Neural progenitor cell (in vitro differentiated cells): ENCODE data around the gene TRPM2. TPM values are rescaled to one million over a fixed set of nuclear protein-coding genes. Genes with fewer than 3 reads are reported as not detected.

ENCODE experiments used
- DNase-seq: peaks from one replicate; pipeline ENCODE4 v3.0.0-alpha.2; 2016; ENCODE audit warnings: low spot score
- H2AFZ ChIP-seq: fragments of 200-600 bp; sonication (generic); replicated peaks from 2 replicates; pipeline ENCODE4 v1.6.1; 2016; ENCODE audit warnings: antibody characterized with exemption
- H3F3A ChIP-seq: fragments of 200-600 bp; sonication (generic); 2 replicates; pipeline ENCODE4 v1.6.1; 2016; ENCODE audit warnings: antibody characterized with exemption, low read depth
- H3K27ac ChIP-seq: fragments of 200-600 bp; sonication (generic); 2 replicates; pipeline ENCODE4 v1.5.1; 2016; ENCODE audit warnings: mild to moderate bottlenecking
- H3K27me3 ChIP-seq: fragments of 200-600 bp; sonication (generic); 2 replicates; pipeline ENCODE4 v1.6.1; 2016; ENCODE audit warnings: mild to moderate bottlenecking, moderate library complexity
- H3K36me3 ChIP-seq: fragments of 200-600 bp; sonication (generic); 2 replicates; pipeline ENCODE4 v1.5.1; 2016
- H3K4me1 ChIP-seq: fragments of 200-600 bp; sonication (generic); 2 replicates; pipeline ENCODE4 v1.6.1; 2016; ENCODE audit warnings: mixed run types
- H3K4me2 ChIP-seq: fragments of 200-600 bp; sonication (generic); 2 replicates; pipeline ENCODE4 v1.6.1; 2016
- H3K4me3 ChIP-seq: fragments of 200-600 bp; sonication (generic); 2 replicates; pipeline ENCODE4 v1.5.1; 2016
- H3K79me2 ChIP-seq: fragments of 200-600 bp; sonication (generic); 2 replicates; pipeline ENCODE4 v1.6.1; 2016; ENCODE audit warnings: low read depth
- H3K9ac ChIP-seq: fragments of 200-600 bp; sonication (generic); 2 replicates; pipeline ENCODE4 v1.6.1; 2016
- H3K9me3 ChIP-seq: fragments of 200-600 bp; sonication (generic); 2 replicates; pipeline ENCODE4 v1.5.1; 2016; ENCODE audit warnings: low read depth
- H4K20me1 ChIP-seq: fragments of 200-600 bp; sonication (generic); 2 replicates; pipeline ENCODE4 v1.6.1; 2016; ENCODE audit warnings: low read depth
- H3K27ac Mint-ChIP-seq: 3 replicates; pipeline ENCODE4 v1.8.0; 2021; ENCODE audit warnings: mixed read lengths
- H3K27me3 Mint-ChIP-seq: 2 replicates; pipeline ENCODE4 v1.8.0; 2022; ENCODE audit warnings: low read depth, mild to moderate bottlenecking, inconsistent platforms, moderate library complexity, mixed read lengths; ENCODE audit not compliant: insufficient read depth
- H3K36me3 Mint-ChIP-seq: 3 replicates; pipeline ENCODE4 v1.8.0; 2021; ENCODE audit warnings: mixed read lengths
- H3K4me1 Mint-ChIP-seq: 3 replicates; pipeline ENCODE4 v1.8.0; 2021; ENCODE audit warnings: mixed read lengths
- H3K4me3 Mint-ChIP-seq: 3 replicates; pipeline ENCODE4 v1.8.0; 2021; ENCODE audit warnings: mild to moderate bottlenecking, moderate library complexity, mixed read lengths
- H3K9me3 Mint-ChIP-seq: 3 replicates; pipeline ENCODE4 v1.8.0; 2020; ENCODE audit warnings: mixed read lengths
- CTCF ChIP-seq: fragments of 200-600 bp; sonication (generic); IDR thresholded peaks from 2 replicates; pipeline ENCODE4 v1.5.1; 2017; ENCODE audit warnings: antibody characterized with exemption, mild to moderate bottlenecking
- EZH2 ChIP-seq: fragments of 200-600 bp; sonication (generic); IDR thresholded peaks from 2 replicates; pipeline ENCODE4 v1.6.1; 2017; ENCODE audit warnings: antibody characterized with exemption, mild to moderate bottlenecking, moderate library complexity
- EZH2phosphoT487 ChIP-seq: fragments of 200-600 bp; sonication (generic); IDR thresholded peaks from 2 replicates; pipeline ENCODE4 v1.6.1; 2017; ENCODE audit warnings: antibody characterized with exemption
- total RNA-seq: library from RNA; depleted of rRNA; stranded (reverse); fragments of >200 nt; gene quantifications from 2 replicates; pipeline ENCODE4 v1.2.3, GENCODE V29; 2015; ENCODE audit warnings: low replicate concordance

Gene TRPM2
- 0.28 TPM in 1 of 2 replicates, not detected in the other for total RNA-seq

GRCh38 chr21:44353191-44353970 is at the start of gene TRPM2:
Gene TRPM2, plus strand, starts transcription at chr21:44353621. Its CDS starts 80 bp downstream, at chr21:44353701.
- H3K4me1 ChIP-seq = no peaks in the 10 kb centered on the region
- no peaks in the 10 kb centered on the region for H3K9me3 ChIP-seq
- no peak within 1 kb of the TSS for H2AFZ ChIP-seq
- H3K9ac ChIP-seq = no peak within 1 kb of the TSS
- H3K4me3 ChIP-seq = no peak within 1 kb of the TSS
- Mint-ChIP-seq H3K27ac (no peak within 1 kb of the TSS), H3K27me3 (peaks cover 9% of the 10 kb centered on the region), H3K9me3 (no peaks in the 10 kb centered on the region), H3K36me3 (no peaks in the 10 kb centered on the region), H3K4me1 (peaks cover 6% of the 10 kb centered on the region), H3K4me3 (peak within 1 kb of the TSS; percentile 30)
- no peaks in the 10 kb centered on the region for H4K20me1 ChIP-seq
- no peak within 1 kb of the TSS for H3K4me2 ChIP-seq
- no peak for TF ChIP-seq EZH2phosphoT487
- no peak for TF ChIP-seq CTCF
- no peak for TF ChIP-seq EZH2
- no peaks in the 10 kb centered on the region for H3K79me2 ChIP-seq
- no peak for DNase-seq
- H3K36me3 ChIP-seq = no peaks in the 10 kb centered on the region
- H3K27me3 ChIP-seq = no peaks in the 10 kb centered on the region
- H3F3A ChIP-seq = no peaks in the 10 kb centered on the region
- no peak within 1 kb of the TSS for H3K27ac ChIP-seq

GRCh38 chr21:44304011-44304616 is 49.3 kb upstream of the TRPM2 start:
- Mint-ChIP-seq H3K9me3 (no peaks in the 10 kb centered on the region), H3K4me1 (peaks cover 48% of the 10 kb centered on the region), H3K27ac (peak overlapping the region; percentile 85), H3K36me3 (no peaks in the 10 kb centered on the region), H3K4me3 (peak overlapping the region; percentile 78), H3K27me3 (peaks cover 4% of the 10 kb centered on the region)
- Histone ChIP-seq H3K4me1 (peaks cover 29% of the 10 kb centered on the region), H3K9ac (no peak overlapping the region), H3K36me3 (no peaks in the 10 kb centered on the region), H4K20me1 (peaks cover 72% of the 10 kb centered on the region), H3K27me3 (peaks cover 6% of the 10 kb centered on the region), H3K4me3 (no peak overlapping the region), H2AFZ (no peak overlapping the region), H3K9me3 (no peaks in the 10 kb centered on the region), H3F3A (peaks cover 18% of the 10 kb centered on the region), H3K4me2 (peak overlapping the region; percentile 59), H3K27ac (peak overlapping the region; percentile 54), H3K79me2 (peaks cover 16% of the 10 kb centered on the region)
- DNase-seq = peak; percentile 68
- no peak for TF ChIP-seq CTCF
- no peak for TF ChIP-seq EZH2
- no peak for TF ChIP-seq EZH2phosphoT487

DNA sequence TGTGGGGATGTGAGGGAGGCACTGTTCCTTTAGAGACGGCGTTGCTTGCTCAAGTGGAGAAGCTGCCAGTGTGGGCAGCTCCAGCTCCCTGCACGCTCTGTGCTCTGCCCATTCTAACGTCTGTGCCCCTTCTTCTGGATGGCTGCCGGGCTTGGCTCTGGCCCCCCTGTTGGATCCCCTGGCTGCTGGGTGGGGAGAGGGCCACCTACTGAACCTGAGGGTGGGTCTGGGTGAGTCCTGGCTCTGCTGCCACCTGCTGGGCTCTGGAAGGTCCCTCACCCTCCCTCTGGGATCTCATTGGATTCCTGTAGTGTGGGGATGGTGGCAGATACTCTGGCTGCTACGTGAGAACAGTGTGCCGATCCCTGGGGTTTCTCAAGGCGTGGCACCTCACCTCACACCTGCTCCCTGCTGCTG is 48.5 kb upstream of the TRPM2 start:
- Histone ChIP-seq H3K4me3 (no peak overlapping the region), H2AFZ (no peak overlapping the region), H3K4me2 (no peak overlapping the region), H3K9me3 (no peaks in the 10 kb centered on the region), H4K20me1 (peaks cover 76% of the 10 kb centered on the region), H3K9ac (no peak overlapping the region), H3K27me3 (no peaks in the 10 kb centered on the region), H3K4me1 (peaks cover 29% of the 10 kb centered on the region), H3K36me3 (no peaks in the 10 kb centered on the region), H3K79me2 (peaks cover 16% of the 10 kb centered on the region), H3F3A (peaks cover 16% of the 10 kb centered on the region), H3K27ac (no peak overlapping the region)
- H3K27ac Mint-ChIP-seq = peak overlapping the region; percentile 37
- H3K9me3 Mint-ChIP-seq = no peaks in the 10 kb centered on the region
- H3K36me3 Mint-ChIP-seq = no peaks in the 10 kb centered on the region
- DNase-seq = peak; percentile 65
- H3K27me3 Mint-ChIP-seq = peaks cover 4% of the 10 kb centered on the region
- peaks cover 45% of the 10 kb centered on the region for H3K4me1 Mint-ChIP-seq
- no peak for TF ChIP-seq EZH2phosphoT487
- peak; percentile 61 for TF ChIP-seq CTCF
- H3K4me3 Mint-ChIP-seq = no peak overlapping the region
